ENCODE measurements around the gene DCTN4.

- TF ChIP-seq POLR2A (IDR thresholded peaks at IDR 0.05; ENCODE audit: low read length) (no peak), GATA1 (IDR thresholded peaks at IDR 0.05; ENCODE audit: low read depth, low read length) (no peak)
Measured at GRCh38 chr5:150777685-150778084, 18.9 kb upstream of the DCTN4 start.

Measured in erythroblast (primary cell).